Islet of Langerhans (tissue), 1 donor: Measurements from ENCODE around the gene ZNF146.
"Not testable (repeated sequence)": the region's sequence is repeated elsewhere in the genome, so short reads cannot be mapped to it uniquely, and the experiment has no call there.

Experiments
- FAIRE-seq: peaks from one replicate; lab custom pipeline; 2011; peaks lifted over from hg19 to GRCh38; lab: Jason Lieb, UNC

ZNF146 gene

GRCh38 chr19:36214386-36215275 lies at the start of gene ZNF146, which contains the start of gene ZNF565:
TSS of gene ZNF146 (plus strand) at chr19:36215106. CDS start at chr19:36236441, 21,335 bp downstream.
TSS of gene ZNF565 (minus strand) at chr19:36214665. CDS start at chr19:36201985, 12,680 bp downstream.
- peak; percentile 58 for FAIRE-seq

GRCh38 chr19:36169084-36169760 lies 45.7 kb upstream of the ZNF146 start:
- no peak for FAIRE-seq

GRCh38 chr19:36172852-36173251 lies 42.1 kb upstream of the ZNF146 start:
- FAIRE-seq = no peak

- not testable (repeated sequence) for FAIRE-seq
Measured at GRCh38 chr19:36173846-36174245, 41.1 kb upstream of the ZNF146 start.

- not testable (repeated sequence) for FAIRE-seq
Measured at GRCh38 chr19:36179077-36179476, 35.8 kb upstream of the ZNF146 start.

GRCh38 chr19:36182612-36183244 lies 32.2 kb upstream of the ZNF146 start:
- no peak for FAIRE-seq

- no peak for FAIRE-seq
Measured at GRCh38 chr19:36183245-36183628, 31.7 kb upstream of the ZNF146 start.

- not testable (repeated sequence) for FAIRE-seq
Measured at GRCh38 chr19:36186722-36187121, 28.2 kb upstream of the ZNF146 start.

- no peak for FAIRE-seq
Measured at GRCh38 chr19:36196249-36196648, 18.7 kb upstream of the ZNF146 start.

GRCh38 chr19:36198119-36198518 lies 16.8 kb upstream of the ZNF146 start:
- no peak for FAIRE-seq

- no peak for FAIRE-seq
Measured at GRCh38 chr19:36201684-36202083, 13.2 kb upstream of the ZNF146 start.

- no peak for FAIRE-seq
Measured at GRCh38 chr19:36203293-36203692, 11.6 kb upstream of the ZNF146 start.

- no peak for FAIRE-seq
Measured at GRCh38 chr19:36207605-36208252, 7.2 kb upstream of the ZNF146 start.

GRCh38 chr19:36209372-36209771 lies 5.5 kb upstream of the ZNF146 start:
- no peak for FAIRE-seq

GRCh38 chr19:36210497-36210896 lies 4.4 kb upstream of the ZNF146 start:
- FAIRE-seq = no peak

GRCh38 chr19:36212895-36213294 lies 2.0 kb upstream of the ZNF146 start:
- FAIRE-seq = no peak

- FAIRE-seq = no peak
Measured at GRCh38 chr19:36215276-36216123, 594 bp downstream of the ZNF146 start.

- no peak for FAIRE-seq
Measured at GRCh38 chr19:36221474-36221873, 6.6 kb downstream of the ZNF146 start.

- FAIRE-seq = no peak
Measured at GRCh38 chr19:36222503-36222902, 7.6 kb downstream of the ZNF146 start.

GRCh38 chr19:36225219-36225892 lies 10.4 kb downstream of the ZNF146 start:
- no peak for FAIRE-seq

- FAIRE-seq = not testable (repeated sequence)
Measured at GRCh38 chr19:36233626-36234025, 18.7 kb downstream of the ZNF146 start.
